Measurements from ENCODE around the gene ABCC6. TPM values are rescaled to one million over a fixed set of nuclear protein-coding genes. Genes with fewer than 3 reads are reported as not detected.

The ABCC6 gene
- total RNA-seq, 1 experiment from 2014 or later: 1.1 TPM

GRCh38 chr16:16150878-16151152 lies 72.5 kb downstream of the ABCC6 start:
- no peak overlapping the region for H4K8ac ChIP-seq (replicated peaks; ENCODE audit: insufficient read length, low read depth, low read length)
- no peak for DNase-seq
- H4K5ac ChIP-seq (ENCODE audit: insufficient read length, low read depth, low read length): no peak overlapping the region
- no peak overlapping the region for H2BK15ac ChIP-seq (ENCODE audit: low read depth, low read length)
- no peak overlapping the region for H2BK120ac ChIP-seq (ENCODE audit: low read depth, low read length, poor library complexity, severe bottlenecking)
- no peak overlapping the region for H4K91ac ChIP-seq (ENCODE audit: insufficient read length, low read depth, low read length)
- no peak overlapping the region for H2AK5ac ChIP-seq (ENCODE audit: insufficient read length, low read length)
- Mint-ChIP-seq H3K9me3 (no peaks in the 10 kb centered on the region; a peak in 1 of 5 replicates), H3K27ac (no peak overlapping the region), H3K4me1 (peaks cover 3 to 7% of the 10 kb centered on the region in 2 experiments), H3K27me3 (ENCODE audit: low read depth) (no peaks in the 10 kb centered on the region), H3K36me3 (ENCODE audit: insufficient read depth in 1 of 3, low read depth in 3 of 3) (peaks cover 0 to 2% (median 0%) of the 10 kb centered on the region in 3 experiments; a peak in 2 of 7 replicates), H3K4me3 (no peak overlapping the region)
- H3T11ph ChIP-seq (ENCODE audit: low read length): no peak overlapping the region
- no peak overlapping the region for H3K4me2 ChIP-seq (ENCODE audit: insufficient read depth, insufficient read length, low read length)
- TF ChIP-seq CTCF (conservative IDR thresholded peaks at IDR 0.05): no peak
- H2BK20ac ChIP-seq (ENCODE audit: low read depth, low read length, poor library complexity, severe bottlenecking): no peak overlapping the region
- H3K79me1 ChIP-seq (ENCODE audit: insufficient read depth, low read depth, low read length, poor library complexity, severe bottlenecking): no peaks in the 10 kb centered on the region
- H3K23ac ChIP-seq (ENCODE audit: insufficient read length, low read depth, low read length): no peak overlapping the region
- H4K20me1 ChIP-seq (ENCODE audit: control insufficient read depth, insufficient read depth, insufficient read length): no peaks in the 10 kb centered on the region
- H2AFZ ChIP-seq (ENCODE audit: low read length): no peak overlapping the region
- no peaks in the 10 kb centered on the region for H3K79me2 ChIP-seq (ENCODE audit: insufficient read depth, low read length)
- H3K9me3 ChIP-seq (ENCODE audit: control insufficient read depth, low read depth, low read length): no peaks in the 10 kb centered on the region
- H3K23me2 ChIP-seq (ENCODE audit: insufficient read length, low read depth, low read length, poor library complexity, severe bottlenecking): no peaks in the 10 kb centered on the region
- H3K27ac ChIP-seq (ENCODE audit: insufficient read length, low read depth, low read length): no peak overlapping the region
- no peak overlapping the region for H3K56ac ChIP-seq (ENCODE audit: insufficient read length, low read depth, low read length)
- no CpG with 5 or more reads among the region's 4 CpGs for WGBS (ENCODE audit: extremely low coverage, insufficient read length, low lambda C conversion rate)
- no peaks in the 10 kb centered on the region for H3K4me1 ChIP-seq (ENCODE audit: insufficient read depth, low read length)
- H3K18ac ChIP-seq (ENCODE audit: insufficient read length, low read depth, low read length): no peak overlapping the region
- no peaks in the 10 kb centered on the region for H3K27me3 ChIP-seq (ENCODE audit: insufficient read depth, low read length)
- no peak overlapping the region for H3K14ac ChIP-seq (ENCODE audit: insufficient read depth, low read length)
- no peak overlapping the region for H2BK5ac ChIP-seq (ENCODE audit: insufficient read length, low read length)
- H2BK12ac ChIP-seq (ENCODE audit: insufficient read length, low read depth, low read length): no peak overlapping the region
- no peak overlapping the region for H3K9ac ChIP-seq (ENCODE audit: extremely low read depth, insufficient read length, low read length)
- no peak overlapping the region for H3K4ac ChIP-seq (ENCODE audit: low read depth, low read length)
